GM19438 (cell line): Measurements from ENCODE around the gene PRRX2.

Experiments used
- ATAC-seq: cut with Tn5 transposase; IDR thresholded peaks from one replicate; pipeline ENCODE4 v1.9.1; 2021; ENCODE audit warnings: low read depth; ENCODE audit not compliant: unreplicated experiment

PRRX2 gene

GRCh38 chr9:129665389-129665775, at the start of gene PRRX2:
PRRX2 (plus strand) TSS chr9:129665647; CDS start chr9:129665868, 221 bp downstream.
- ATAC-seq = no peak

- ATAC-seq = no peak
Measured at GRCh38 chr9:129617167-129617566, 48.3 kb upstream of the PRRX2 start.

- no peak for ATAC-seq
Measured at GRCh38 chr9:129619787-129620668, 45.4 kb upstream of the PRRX2 start.

GRCh38 chr9:129620669-129621295, 44.7 kb upstream of the PRRX2 start, which contains the start of gene C9orf50:
C9orf50 (minus strand) TSS chr9:129621101; CDS start chr9:129620574, 527 bp downstream.
- no peak for ATAC-seq

- ATAC-seq = no peak
Measured at GRCh38 chr9:129623331-129623730, 42.1 kb upstream of the PRRX2 start.

- ATAC-seq = no peak
Measured at GRCh38 chr9:129624168-129624759, 41.2 kb upstream of the PRRX2 start.

GRCh38 chr9:129624947-129625346, 40.5 kb upstream of the PRRX2 start:
- no peak for ATAC-seq

GRCh38 chr9:129626079-129626624, 39.3 kb upstream of the PRRX2 start, which contains the start of gene NTMT1:
NTMT1 (plus strand) TSS chr9:129626163; CDS start chr9:129632704, 6,541 bp downstream.
- peak; percentile 69 for ATAC-seq

- ATAC-seq = peak; percentile 37
Measured at GRCh38 chr9:129626625-129627284, 38.7 kb upstream of the PRRX2 start.

- no peak for ATAC-seq
Measured at GRCh38 chr9:129627556-129628440, 37.6 kb upstream of the PRRX2 start.

GRCh38 chr9:129628709-129629108, 36.7 kb upstream of the PRRX2 start:
- no peak for ATAC-seq

GRCh38 chr9:129629251-129629820, 36.1 kb upstream of the PRRX2 start:
- ATAC-seq = no peak

- no peak for ATAC-seq
Measured at GRCh38 chr9:129630967-129631673, 34.3 kb upstream of the PRRX2 start.

- no peak for ATAC-seq
Measured at GRCh38 chr9:129631674-129632129, 33.7 kb upstream of the PRRX2 start.

- ATAC-seq = no peak
Measured at GRCh38 chr9:129632460-129632859, 33.0 kb upstream of the PRRX2 start.

- ATAC-seq = no peak
Measured at GRCh38 chr9:129633207-129633606, 32.2 kb upstream of the PRRX2 start.

- ATAC-seq = no peak
Measured at GRCh38 chr9:129633848-129634247, 31.6 kb upstream of the PRRX2 start.
